Left lung (tissue), 10 donors: ENCODE results near the gene TLE1. TPM values are rescaled to one million over a fixed set of nuclear protein-coding genes. Genes with fewer than 3 reads are reported as not detected.

Experiments used
- ATAC-seq: fragments of 200-7000 bp; cut with Tn5 transposase; one replicate; pipeline ENCODE4 v1.9.1; 2020; ENCODE audit warnings: moderate library complexity
- DNase-seq, 4 donors: peaks; one replicate each; pipeline ENCODE4 v3.0.0-alpha.2; 2013 to 2020
- H3K27ac ChIP-seq, 2 donors: fragments of 200-600 bp; sonication (generic) in 1 of 2; one replicate each; pipeline versions ENCODE4 v1.5.0 to v1.8.0; 2020 to 2021
- H3K27me3 ChIP-seq, 2 donors: fragments of 200-600 bp; sonication (generic) in 1 of 2; one replicate each; pipeline versions ENCODE4 v1.5.0 to v1.8.0; 2020 to 2021
- H3K36me3 ChIP-seq, 2 donors: fragments of 200-600 bp; sonication (generic) in 1 of 2; one replicate each; pipeline versions ENCODE4 v1.5.0 to v1.8.0; 2020 to 2021
- H3K4me1 ChIP-seq, 2 donors: fragments of 200-600 bp; one replicate each; pipeline ENCODE4 v1.8.0; 2021
- H3K4me3 ChIP-seq, 2 donors: fragments of 200-600 bp; sonication (generic) in 1 of 2; one replicate each; pipeline versions ENCODE4 v1.5.0 to v1.8.0; 2020 to 2021; ENCODE audit warnings: mild to moderate bottlenecking in 1 of 2
- H3K9me3 ChIP-seq, 2 donors: fragments of 200-600 bp; sonication (generic) in 1 of 2; one replicate each; pipeline versions ENCODE4 v1.5.0 to v1.8.0; 2020 to 2021
- intact Hi-C, 2 donors: fragments of 100-400 bp; cut with DNase I; formaldehyde crosslinking; loops; one replicate each; pipeline versions ENCODE4 v1.11.2 to v1.14.2; 2022
- polyA plus RNA-seq, 6 donors: library from polyadenylated mRNA; unstranded; fragments of 120-200 nt; gene quantifications; one replicate each; pipeline ENCODE4 v1.2.1, GENCODE V29; 2013; ENCODE audit not compliant: insufficient read length in 6 of 6
- total RNA-seq, 2 donors: library from RNA; stranded (reverse); fragmentation: NEBNext Ultra II Directional; extraction: Animal tissue kit (Norgen Biotek cat#: 25700); gene quantifications; one replicate each; pipeline ENCODE4 v1.2.1, GENCODE V29; 2021
- TF ChIP-seq, protein P1 (sequence below), 2 donors: fragments of 200-600 bp; sonication (generic) in 1 of 2; IDR thresholded peaks; one replicate each; pipeline versions ENCODE4 v1.5.0 to v1.8.0; 2021; ENCODE audit warnings: antibody characterized with exemption in 2 of 2
- donor health status: DM: no; HTN: yes; CAD: no.
- donor health status: DM: no; HTN: no; CAD: no.

The TLE1 gene
- total and polyA plus RNA-seq, 8 donors = 15.1 to 44.3 (median 40.0) TPM

DNA sequence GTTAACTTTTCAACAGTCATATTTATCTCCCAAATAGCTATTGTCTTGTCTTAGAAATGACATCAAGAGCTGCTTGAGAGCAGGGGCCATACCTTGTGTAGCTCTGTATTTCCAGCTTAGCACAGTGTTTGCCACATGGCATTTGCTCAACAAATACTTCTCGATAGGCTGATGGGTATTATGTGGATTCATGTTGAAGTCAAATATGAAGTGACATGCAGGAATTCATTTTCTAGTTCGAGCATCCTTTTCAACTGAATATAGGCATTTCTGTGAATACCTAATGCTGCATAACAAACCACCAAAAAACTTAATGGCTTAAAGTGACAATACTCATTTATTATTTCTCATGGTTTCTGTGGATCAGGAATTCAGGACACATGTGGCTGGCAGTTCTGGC is 125.6 kb downstream of the TLE1 start:
- TF ChIP-seq, protein P1, sequence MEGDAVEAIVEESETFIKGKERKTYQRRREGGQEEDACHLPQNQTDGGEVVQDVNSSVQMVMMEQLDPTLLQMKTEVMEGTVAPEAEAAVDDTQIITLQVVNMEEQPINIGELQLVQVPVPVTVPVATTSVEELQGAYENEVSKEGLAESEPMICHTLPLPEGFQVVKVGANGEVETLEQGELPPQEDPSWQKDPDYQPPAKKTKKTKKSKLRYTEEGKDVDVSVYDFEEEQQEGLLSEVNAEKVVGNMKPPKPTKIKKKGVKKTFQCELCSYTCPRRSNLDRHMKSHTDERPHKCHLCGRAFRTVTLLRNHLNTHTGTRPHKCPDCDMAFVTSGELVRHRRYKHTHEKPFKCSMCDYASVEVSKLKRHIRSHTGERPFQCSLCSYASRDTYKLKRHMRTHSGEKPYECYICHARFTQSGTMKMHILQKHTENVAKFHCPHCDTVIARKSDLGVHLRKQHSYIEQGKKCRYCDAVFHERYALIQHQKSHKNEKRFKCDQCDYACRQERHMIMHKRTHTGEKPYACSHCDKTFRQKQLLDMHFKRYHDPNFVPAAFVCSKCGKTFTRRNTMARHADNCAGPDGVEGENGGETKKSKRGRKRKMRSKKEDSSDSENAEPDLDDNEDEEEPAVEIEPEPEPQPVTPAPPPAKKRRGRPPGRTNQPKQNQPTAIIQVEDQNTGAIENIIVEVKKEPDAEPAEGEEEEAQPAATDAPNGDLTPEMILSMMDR (IDR thresholded peaks at IDR 0.05) = no peak
- no peak overlapping the region for H3K4me3 ChIP-seq
- peaks cover 0 to 12% of the 10 kb centered on the region in 2 donors for H3K4me1 ChIP-seq

DNA sequence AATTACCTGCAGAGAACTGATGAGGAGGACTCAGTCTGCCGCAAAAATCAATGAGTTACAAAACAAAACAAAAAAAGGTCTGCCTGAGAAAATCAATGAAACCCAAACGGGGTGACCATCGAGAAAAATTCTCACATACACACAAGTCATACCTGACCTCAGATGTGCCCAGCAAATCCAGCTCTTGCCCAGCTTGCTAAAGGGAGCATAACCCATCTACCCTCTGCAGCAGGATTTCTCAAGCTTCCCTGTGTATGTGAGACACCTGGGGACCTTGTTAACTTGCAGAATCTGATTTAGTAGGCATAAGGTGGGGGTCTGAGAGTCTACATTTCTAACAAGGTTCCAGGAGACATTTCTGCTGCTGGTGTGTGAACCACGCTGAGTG is 126.3 kb downstream of the TLE1 start:
- Histone ChIP-seq H3K4me3 (no peak overlapping the region), H3K27ac (no peak overlapping the region), H3K9me3 (no peaks in the 10 kb centered on the region), H3K36me3 (no peaks in the 10 kb centered on the region), H3K27me3 (peaks cover 0 to 21% of the 10 kb centered on the region in 2 donors), H3K4me1 (peaks cover 0 to 12% of the 10 kb centered on the region in 2 donors)
- TF ChIP-seq, protein P1 (IDR thresholded peaks at IDR 0.05) = no peak
- no peak for ATAC-seq
- DNase-seq = no peak
- intact Hi-C loops = no loop called here

More for the DNA sequence above, 125.6 kb downstream of the TLE1 start:
- H3K9me3 ChIP-seq = no peaks in the 10 kb centered on the region
- intact Hi-C loops = no loop called here
- H3K36me3 ChIP-seq = no peaks in the 10 kb centered on the region
- H3K27ac ChIP-seq = no peak overlapping the region
- no peak for DNase-seq
- ATAC-seq = no peak
- peaks cover 0 to 21% of the 10 kb centered on the region in 2 donors for H3K27me3 ChIP-seq

DNA sequence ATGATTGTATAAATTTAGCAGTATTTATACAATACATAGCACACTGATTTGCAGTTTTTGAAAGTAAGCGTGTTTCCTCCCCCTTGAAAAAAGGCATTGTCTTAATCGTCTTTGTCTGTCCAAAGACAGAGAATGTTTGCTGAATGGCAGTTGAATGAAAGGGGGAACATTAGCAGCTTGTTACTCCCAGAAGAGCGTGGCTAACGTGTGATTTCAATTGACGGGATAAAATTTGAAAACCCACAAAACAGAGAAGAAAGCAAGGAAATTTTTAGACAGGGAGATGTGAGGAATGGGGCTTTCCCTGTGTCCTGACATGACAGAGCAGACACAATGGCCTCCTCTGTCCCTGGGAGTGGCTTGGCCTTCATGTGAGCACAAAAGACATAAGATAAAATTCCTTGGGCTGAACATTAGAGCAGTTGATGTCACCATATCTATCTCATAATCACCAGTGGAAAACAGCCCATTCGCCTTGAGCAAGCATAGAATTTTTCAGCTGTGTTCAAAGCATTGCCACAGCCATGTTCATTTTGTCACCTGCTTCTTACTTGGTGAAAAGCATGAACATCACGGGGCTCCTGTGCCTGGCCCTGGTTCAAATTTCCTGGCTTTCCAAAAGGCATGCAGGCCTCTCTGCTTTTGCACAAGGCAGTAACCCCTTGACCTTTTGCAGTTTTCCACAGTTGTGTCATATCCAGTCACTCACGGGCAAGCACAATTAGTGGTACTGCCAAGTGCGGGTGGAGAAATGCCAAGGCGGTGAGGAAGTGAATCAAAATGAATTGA is 126.9 kb downstream of the TLE1 start:
- Histone ChIP-seq H3K27ac (no peak overlapping the region), H3K4me3 (no peak overlapping the region), H3K9me3 (no peaks in the 10 kb centered on the region), H3K27me3 (peaks cover 0 to 25% of the 10 kb centered on the region in 2 donors), H3K36me3 (no peaks in the 10 kb centered on the region), H3K4me1 (peaks cover 0 to 12% of the 10 kb centered on the region in 2 donors)
- peak in 1 of 4 donors; percentile 32 for DNase-seq
- TF ChIP-seq, protein P1 (IDR thresholded peaks at IDR 0.05) = no peak
- ATAC-seq = no peak
- intact Hi-C loops = no loop called here

DNA sequence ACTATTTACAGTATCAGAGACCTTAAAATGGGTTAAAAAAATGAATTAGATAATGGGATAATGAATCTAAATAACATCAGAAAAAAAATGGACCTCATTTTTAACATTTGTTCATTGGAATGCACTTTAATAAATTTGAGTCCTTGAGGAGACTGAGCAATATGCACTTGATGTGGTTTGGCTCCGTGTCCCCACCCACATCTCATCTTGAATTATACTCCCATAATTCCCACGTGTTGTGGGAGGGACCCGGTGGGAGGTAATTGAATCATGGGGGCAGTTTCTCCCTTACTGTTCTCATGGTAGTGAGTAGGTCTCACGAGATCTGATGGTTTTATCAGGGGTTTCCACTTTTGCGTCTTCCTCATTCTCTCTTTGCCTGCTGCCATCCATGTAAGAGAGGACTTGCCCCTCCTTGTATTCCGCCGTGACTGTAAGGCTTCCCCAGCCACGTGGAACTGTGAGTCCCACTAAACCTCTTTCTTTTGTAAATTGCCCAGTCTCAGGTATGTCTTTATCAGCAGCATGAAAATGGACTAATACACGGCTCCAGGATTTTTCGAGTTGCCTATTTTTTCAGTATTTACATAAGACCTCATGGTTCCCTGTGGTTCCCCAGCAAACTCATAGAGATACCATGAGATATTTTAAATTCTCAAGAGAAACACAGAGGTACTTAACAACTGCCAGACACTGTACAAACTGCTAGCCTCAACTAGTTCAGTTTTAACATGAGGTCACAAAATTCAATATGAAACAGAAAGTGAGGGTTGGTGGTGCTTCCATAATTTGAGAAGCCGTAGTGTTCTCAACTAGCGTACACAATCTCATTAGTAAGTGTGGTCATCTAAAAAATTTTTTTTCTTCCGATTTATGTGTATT is 128.3 kb downstream of the TLE1 start:
- TF ChIP-seq, protein P1 (IDR thresholded peaks at IDR 0.05) = no peak
- Histone ChIP-seq H3K27ac (no peak overlapping the region), H3K36me3 (no peaks in the 10 kb centered on the region), H3K4me3 (no peak overlapping the region), H3K4me1 (peaks cover 0 to 12% of the 10 kb centered on the region in 2 donors), H3K27me3 (peaks cover 0 to 30% of the 10 kb centered on the region in 2 donors), H3K9me3 (no peaks in the 10 kb centered on the region)
- intact Hi-C loops = no loop called here
- ATAC-seq (no peak), DNase-seq (no peak)

DNA sequence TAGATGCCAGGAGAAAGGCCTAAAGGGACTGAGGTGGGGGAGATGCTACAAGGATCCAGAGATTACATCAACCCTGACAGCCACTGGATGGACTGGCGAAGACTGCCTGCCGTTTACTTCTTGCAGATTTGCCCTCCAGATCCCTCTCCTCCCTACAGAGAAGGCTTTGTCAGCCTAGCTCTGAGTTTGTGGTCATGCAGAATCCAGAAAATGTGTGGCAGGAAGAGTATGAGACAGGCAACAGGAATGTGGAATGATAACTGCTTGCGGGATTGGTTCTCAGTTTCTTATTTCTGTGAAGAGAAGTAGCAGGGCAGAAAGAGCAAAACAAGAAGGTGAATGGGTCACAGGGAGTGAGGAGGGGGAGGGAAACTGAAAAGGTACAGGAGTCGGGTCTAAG is 129.6 kb downstream of the TLE1 start:
- TF ChIP-seq, protein P1 (IDR thresholded peaks at IDR 0.05) = no peak
- H3K4me3 ChIP-seq = no peak overlapping the region
- no peaks in the 10 kb centered on the region for H3K9me3 ChIP-seq
- H3K4me1 ChIP-seq = peaks cover 0 to 12% of the 10 kb centered on the region in 2 donors
- peak; percentile 22 for ATAC-seq
- intact Hi-C loops = no loop called here
- H3K27me3 ChIP-seq = peaks cover 0 to 30% of the 10 kb centered on the region in 2 donors
- no peak for DNase-seq
- H3K36me3 ChIP-seq = no peaks in the 10 kb centered on the region
- H3K27ac ChIP-seq = no peak overlapping the region
